ENCODE data around the gene RAD51B.

DNA sequence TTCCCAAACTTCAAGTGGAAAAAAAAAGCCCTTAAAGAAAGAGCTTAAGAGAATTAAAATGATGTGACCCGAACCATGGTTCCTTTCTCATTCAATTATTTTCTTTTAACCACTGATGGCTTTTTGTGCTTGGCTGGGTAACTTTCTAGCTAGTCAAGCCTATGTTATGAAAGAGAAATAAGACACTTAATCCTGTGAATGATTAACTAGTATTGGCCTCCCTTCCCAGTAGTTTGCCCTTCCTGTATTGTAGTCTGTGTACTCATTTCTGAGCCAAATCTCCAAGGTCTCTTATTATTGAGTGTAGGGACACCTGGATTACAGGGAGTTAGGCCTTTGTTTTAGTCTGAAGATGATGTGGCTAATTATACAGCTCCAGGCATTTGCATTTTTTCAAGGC lies 353.0 kb downstream of the RAD51B start:
- TF ChIP-seq, protein P1, sequence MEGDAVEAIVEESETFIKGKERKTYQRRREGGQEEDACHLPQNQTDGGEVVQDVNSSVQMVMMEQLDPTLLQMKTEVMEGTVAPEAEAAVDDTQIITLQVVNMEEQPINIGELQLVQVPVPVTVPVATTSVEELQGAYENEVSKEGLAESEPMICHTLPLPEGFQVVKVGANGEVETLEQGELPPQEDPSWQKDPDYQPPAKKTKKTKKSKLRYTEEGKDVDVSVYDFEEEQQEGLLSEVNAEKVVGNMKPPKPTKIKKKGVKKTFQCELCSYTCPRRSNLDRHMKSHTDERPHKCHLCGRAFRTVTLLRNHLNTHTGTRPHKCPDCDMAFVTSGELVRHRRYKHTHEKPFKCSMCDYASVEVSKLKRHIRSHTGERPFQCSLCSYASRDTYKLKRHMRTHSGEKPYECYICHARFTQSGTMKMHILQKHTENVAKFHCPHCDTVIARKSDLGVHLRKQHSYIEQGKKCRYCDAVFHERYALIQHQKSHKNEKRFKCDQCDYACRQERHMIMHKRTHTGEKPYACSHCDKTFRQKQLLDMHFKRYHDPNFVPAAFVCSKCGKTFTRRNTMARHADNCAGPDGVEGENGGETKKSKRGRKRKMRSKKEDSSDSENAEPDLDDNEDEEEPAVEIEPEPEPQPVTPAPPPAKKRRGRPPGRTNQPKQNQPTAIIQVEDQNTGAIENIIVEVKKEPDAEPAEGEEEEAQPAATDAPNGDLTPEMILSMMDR (IDR thresholded peaks at IDR 0.05), result no peak
- no peak for TF ChIP-seq EP300 (IDR thresholded peaks at IDR 0.05)
- no peak for TF ChIP-seq POLR2AphosphoS5 (IDR thresholded peaks at IDR 0.05)
- TF ChIP-seq POLR2A (IDR thresholded peaks at IDR 0.05), result no peak

Measured in upper lobe of left lung (tissue), 4 donors.